GM12891 (cell line): ENCODE results near the gene LYRM9.

Experiments used
- POLR2A ChIP-seq: IDR thresholded peaks from 2 replicates; pipeline ENCODE4 v1.6.1; 2011; ENCODE audit warnings: low read depth, low read length, control low read depth
- POLR2AphosphoS5 ChIP-seq: IDR thresholded peaks from 2 replicates; pipeline ENCODE4 v1.6.1; 2011; ENCODE audit warnings: low read depth, low read length, control low read depth
- POU2F2 ChIP-seq: IDR thresholded peaks from 2 replicates; pipeline ENCODE4 v1.6.1; 2011; ENCODE audit warnings: low read depth, mild to moderate bottlenecking, control low read depth, low read length, moderate library complexity
- TAF1 ChIP-seq: IDR thresholded peaks from 2 replicates; pipeline ENCODE4 v1.6.1; 2011; ENCODE audit warnings: low read depth, low read length, control low read depth

GRCh38 chr17:27879987-27880608 lies 13.1 kb downstream of the LYRM9 start:
- no peak for TF ChIP-seq POU2F2
- no peak for TF ChIP-seq POLR2A
- no peak for TF ChIP-seq TAF1
- TF ChIP-seq POLR2AphosphoS5 = no peak
